Stimulated activated effector memory CD8-positive, alpha-beta T cell treated with anti-CD3 and anti-CD28 coated beads, Interleukin-12 subunit alpha, Interleukin-12 subunit beta, amount 100 ng/mL, for 72 hours (primary cell): ENCODE measurements around the gene ADGRV1.
A peak's percentile ranks its signal among the peaks of the same experiment; 100 is the strongest.
"Not testable (repeated sequence)": the region's sequence is repeated elsewhere in the genome, so short reads cannot be mapped to it uniquely, and the experiment has no call there.

Source experiments
- ATAC-seq: fragments of 150-1000 bp; cut with Tn5 transposase; 2 replicates; pipeline ENCODE4 v1.10.0; 2021
- DNase-seq, 2 donors: peaks; one replicate each; pipeline ENCODE4 v3.0.0; 2021 to 2022; ENCODE audit warnings: low spot score in 2 of 2
- H3K27ac Mint-ChIP-seq: one replicate; pipeline ENCODE4 v1.8.0; 2022; ENCODE audit warnings: mild to moderate bottlenecking, mixed read lengths
- H3K36me3 Mint-ChIP-seq: one replicate; pipeline ENCODE4 v1.8.0; 2022; ENCODE audit warnings: mild to moderate bottlenecking, mixed read lengths
- H3K4me1 Mint-ChIP-seq: one replicate; pipeline ENCODE4 v1.8.0; 2022; ENCODE audit warnings: mixed read lengths
- H3K4me3 Mint-ChIP-seq: one replicate; pipeline ENCODE4 v1.8.0; 2022; ENCODE audit warnings: mild to moderate bottlenecking, mixed read lengths
- H3K9me3 Mint-ChIP-seq: one replicate; pipeline ENCODE4 v1.8.0; 2022; ENCODE audit warnings: mixed read lengths

The ADGRV1 gene

GRCh38 chr5:90911169-90911568 lies 352.6 kb downstream of the ADGRV1 start:
- Mint-ChIP-seq H3K4me3 (no peak overlapping the region), H3K27ac (no peak overlapping the region), H3K36me3 (no peaks in the 10 kb centered on the region), H3K4me1 (no peaks in the 10 kb centered on the region), H3K9me3 (no peaks in the 10 kb centered on the region)
- DNase-seq (no peak), ATAC-seq (no peak)

- DNase-seq, result no peak
Measured at GRCh38 chr5:90912476-90912875, 353.9 kb downstream of the ADGRV1 start.

GRCh38 chr5:90915393-90915792 lies 356.8 kb downstream of the ADGRV1 start:
- Mint-ChIP-seq H3K4me3 (no peak overlapping the region), H3K36me3 (no peaks in the 10 kb centered on the region), H3K9me3 (no peaks in the 10 kb centered on the region), H3K4me1 (no peaks in the 10 kb centered on the region), H3K27ac (no peak overlapping the region)
- DNase-seq, result no peak
- no peak for ATAC-seq

More at GRCh38 chr5:90912476-90912875, 353.9 kb downstream of the ADGRV1 start:
- H3K4me3 Mint-ChIP-seq, result no peak overlapping the region
- H3K9me3 Mint-ChIP-seq, result no peaks in the 10 kb centered on the region
- ATAC-seq, result no peak
- no peaks in the 10 kb centered on the region for H3K36me3 Mint-ChIP-seq
- no peak overlapping the region for H3K27ac Mint-ChIP-seq
- no peaks in the 10 kb centered on the region for H3K4me1 Mint-ChIP-seq

- Mint-ChIP-seq H3K9me3 (no peaks in the 10 kb centered on the region), H3K36me3 (no peaks in the 10 kb centered on the region), H3K27ac (no peak overlapping the region), H3K4me1 (no peaks in the 10 kb centered on the region), H3K4me3 (no peak overlapping the region)
- ATAC-seq (no peak), DNase-seq (no peak)
Measured at GRCh38 chr5:90916947-90917800, 358.6 kb downstream of the ADGRV1 start.

GRCh38 chr5:90917928-90918668 lies 359.5 kb downstream of the ADGRV1 start:
- H3K9me3 Mint-ChIP-seq, result no peaks in the 10 kb centered on the region
- H3K4me1 Mint-ChIP-seq, result no peaks in the 10 kb centered on the region
- DNase-seq (no peak), ATAC-seq (no peak)
- H3K36me3 Mint-ChIP-seq, result no peaks in the 10 kb centered on the region
- no peak overlapping the region for H3K4me3 Mint-ChIP-seq
- no peak overlapping the region for H3K27ac Mint-ChIP-seq

- H3K9me3 Mint-ChIP-seq, result no peaks in the 10 kb centered on the region
- H3K27ac Mint-ChIP-seq, result no peak overlapping the region
- no peaks in the 10 kb centered on the region for H3K4me1 Mint-ChIP-seq
- H3K36me3 Mint-ChIP-seq, result no peaks in the 10 kb centered on the region
- DNase-seq (no peak), ATAC-seq (no peak)
- H3K4me3 Mint-ChIP-seq, result no peak overlapping the region
Measured at GRCh38 chr5:90921418-90921973, 362.9 kb downstream of the ADGRV1 start.

- not testable (repeated sequence) for ATAC-seq, H3K4me3 Mint-ChIP-seq, H3K27ac Mint-ChIP-seq, H3K36me3 Mint-ChIP-seq, DNase-seq, H3K4me1 Mint-ChIP-seq, H3K9me3 Mint-ChIP-seq
Measured at GRCh38 chr5:90924222-90924621, 365.6 kb downstream of the ADGRV1 start.

- not testable (repeated sequence) for H3K9me3 Mint-ChIP-seq, H3K4me1 Mint-ChIP-seq, DNase-seq, H3K36me3 Mint-ChIP-seq, ATAC-seq, H3K4me3 Mint-ChIP-seq, H3K27ac Mint-ChIP-seq
Measured at GRCh38 chr5:90929013-90929839, 370.6 kb downstream of the ADGRV1 start.

- ATAC-seq (no peak), DNase-seq (no peak)
- no peaks in the 10 kb centered on the region for H3K4me1 Mint-ChIP-seq
- H3K4me3 Mint-ChIP-seq, result no peak overlapping the region
- no peaks in the 10 kb centered on the region for H3K36me3 Mint-ChIP-seq
- no peaks in the 10 kb centered on the region for H3K9me3 Mint-ChIP-seq
- H3K27ac Mint-ChIP-seq, result no peak overlapping the region
Measured at GRCh38 chr5:90930062-90930461, 371.5 kb downstream of the ADGRV1 start.

- no peak for DNase-seq
- ATAC-seq, result no peak
- Mint-ChIP-seq H3K4me3 (no peak overlapping the region), H3K27ac (no peak overlapping the region), H3K36me3 (no peaks in the 10 kb centered on the region), H3K4me1 (no peaks in the 10 kb centered on the region), H3K9me3 (no peaks in the 10 kb centered on the region)
Measured at GRCh38 chr5:90930756-90931431, 372.3 kb downstream of the ADGRV1 start.

- Mint-ChIP-seq H3K4me3 (no peak overlapping the region), H3K9me3 (no peaks in the 10 kb centered on the region), H3K27ac (no peak overlapping the region), H3K4me1 (no peaks in the 10 kb centered on the region), H3K36me3 (no peaks in the 10 kb centered on the region)
- DNase-seq (peak in 1 of 2 donors; percentile 20), ATAC-seq (peak; percentile 47)
Measured at GRCh38 chr5:90932052-90932699, 373.6 kb downstream of the ADGRV1 start.

- H3K9me3 Mint-ChIP-seq, result no peaks in the 10 kb centered on the region
- ATAC-seq (no peak), DNase-seq (no peak)
- H3K4me3 Mint-ChIP-seq, result no peak overlapping the region
- no peak overlapping the region for H3K27ac Mint-ChIP-seq
- no peaks in the 10 kb centered on the region for H3K36me3 Mint-ChIP-seq
- no peaks in the 10 kb centered on the region for H3K4me1 Mint-ChIP-seq
Measured at GRCh38 chr5:90933298-90933697, 374.7 kb downstream of the ADGRV1 start.

GRCh38 chr5:90934091-90934719 lies 375.6 kb downstream of the ADGRV1 start:
- Mint-ChIP-seq H3K4me1 (no peaks in the 10 kb centered on the region), H3K4me3 (no peak overlapping the region), H3K9me3 (no peaks in the 10 kb centered on the region), H3K36me3 (no peaks in the 10 kb centered on the region), H3K27ac (no peak overlapping the region)
- DNase-seq (no peak), ATAC-seq (no peak)

GRCh38 chr5:90934738-90935137 lies 376.1 kb downstream of the ADGRV1 start:
- Mint-ChIP-seq H3K9me3 (no peaks in the 10 kb centered on the region), H3K36me3 (no peaks in the 10 kb centered on the region), H3K27ac (no peak overlapping the region), H3K4me1 (no peaks in the 10 kb centered on the region), H3K4me3 (no peak overlapping the region)
- no peak for ATAC-seq
- DNase-seq, result no peak
